HG02970 (cell line): Measurements from ENCODE around the gene MPZL2.

ENCODE experiments used
- ATAC-seq: cut with Tn5 transposase; IDR thresholded peaks from one replicate; pipeline ENCODE4 v1.9.1; 2021; ENCODE audit warnings: mild to moderate bottlenecking, moderate library complexity, moderate number of reproducible peaks; ENCODE audit not compliant: unreplicated experiment, low FRiP score

The MPZL2 gene

DNA sequence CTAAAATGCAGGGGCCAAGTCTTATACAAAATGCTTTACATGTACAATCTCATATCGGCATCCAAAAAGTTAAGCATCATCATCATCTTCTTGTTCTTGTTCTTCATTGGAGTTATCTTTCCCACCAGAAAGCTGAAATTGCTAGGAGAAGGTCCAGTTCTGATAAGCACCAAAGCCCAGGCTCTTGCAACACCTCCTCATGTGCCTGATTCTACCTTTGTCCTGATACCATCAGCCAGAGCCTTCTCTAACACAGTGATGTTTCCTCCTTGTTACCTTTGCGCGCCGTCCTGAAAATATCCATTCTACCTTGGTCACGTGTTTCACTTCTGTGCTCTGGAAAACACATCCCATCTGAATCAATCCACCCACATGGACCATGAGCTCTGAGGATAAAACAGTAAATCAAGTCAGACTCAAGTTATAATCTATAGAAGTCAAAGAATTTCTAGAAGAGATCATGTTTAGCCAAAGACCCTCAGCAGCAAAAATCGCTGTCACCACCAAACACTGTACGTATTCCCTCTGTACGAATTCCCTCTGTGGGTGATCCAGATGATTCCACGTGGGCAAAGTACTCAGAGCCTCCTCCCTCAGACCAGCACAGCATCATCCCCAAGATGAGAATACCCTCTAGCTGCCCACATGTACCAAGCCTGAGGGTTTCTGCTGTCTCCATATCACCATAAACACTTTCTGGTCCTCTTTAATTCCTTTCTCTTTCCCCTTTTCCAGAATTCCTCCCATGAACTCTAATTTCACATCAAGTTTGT lies 58.3 kb downstream of the MPZL2 start:
- no peak for ATAC-seq
